GM23338 (cell line): ENCODE measurements around the gene STRA6. TPM values are rescaled to one million over a fixed set of nuclear protein-coding genes. Genes with fewer than 3 reads are reported as not detected.

Source experiments
- ATAC-seq: fragments of 200-7000 bp; cut with Tn5 transposase; 3 replicates; pipeline ENCODE4 v1.9.1; 2020
- DNase-seq: peaks from one replicate; pipeline ENCODE4 v3.0.0-alpha.2; 2015; ENCODE audit warnings: low spot score
- H2AFZ ChIP-seq: fragments of 200-600 bp; sonication (generic); 2 replicates; pipeline ENCODE4 v1.8.0; 2016; ENCODE audit warnings: antibody characterized with exemption, mild to moderate bottlenecking, moderate library complexity
- H3F3A ChIP-seq: fragments of 200-600 bp; sonication (generic); replicated peaks from 2 replicates; pipeline ENCODE4 v1.8.0; 2017; ENCODE audit warnings: antibody characterized with exemption, mixed run types, low read depth
- H3K27ac ChIP-seq: fragments of 200-600 bp; sonication (generic); 2 replicates; pipeline ENCODE4 v1.6.1; 2016; ENCODE audit warnings: low read depth
- H3K27me3 ChIP-seq: fragments of 200-600 bp; sonication (generic); 2 replicates; pipeline ENCODE4 v1.8.0; 2016; ENCODE audit warnings: mild to moderate bottlenecking, mixed run types, moderate library complexity; ENCODE audit not compliant: insufficient read depth
- H3K36me3 ChIP-seq: fragments of 200-600 bp; sonication (generic); 2 replicates; pipeline ENCODE4 v1.8.0; 2016; ENCODE audit warnings: mild to moderate bottlenecking; ENCODE audit not compliant: insufficient read depth
- H3K4me1 ChIP-seq: fragments of 200-600 bp; sonication (generic); 2 replicates; pipeline ENCODE4 v1.8.0; 2016; ENCODE audit warnings: mild to moderate bottlenecking, moderate library complexity; ENCODE audit not compliant: insufficient read depth
- H3K4me2 ChIP-seq: fragments of 200-600 bp; sonication (generic); 2 replicates; pipeline ENCODE4 v1.7.1; 2017; ENCODE audit warnings: mixed run types
- H3K4me3 ChIP-seq: fragments of 200-600 bp; sonication (generic); 2 replicates; pipeline ENCODE4 v1.6.1; 2016; ENCODE audit warnings: mixed run types
- H3K79me2 ChIP-seq: fragments of 200-600 bp; sonication (generic); replicated peaks from 2 replicates; pipeline ENCODE4 v1.8.0; 2017; ENCODE audit warnings: mild to moderate bottlenecking; ENCODE audit not compliant: insufficient read depth
- H3K9me2 ChIP-seq: fragments of 200-600 bp; sonication (generic); 2 replicates; pipeline ENCODE4 v1.8.0; 2017; ENCODE audit not compliant: insufficient read depth
- H4K20me1 ChIP-seq: fragments of 200-600 bp; sonication (generic); replicated peaks from 2 replicates; pipeline ENCODE4 v1.8.0; 2017; ENCODE audit warnings: mild to moderate bottlenecking; ENCODE audit not compliant: insufficient read depth
- H3K27ac Mint-ChIP-seq: 2 replicates; pipeline ENCODE4 v1.8.0; 2020; ENCODE audit warnings: inconsistent platforms, mild to moderate bottlenecking, moderate library complexity, mixed read lengths
- H3K27me3 Mint-ChIP-seq: 3 replicates; pipeline ENCODE4 v1.8.0; 2022; ENCODE audit warnings: low read depth, mild to moderate bottlenecking, moderate library complexity, mixed read lengths, inconsistent platforms; ENCODE audit not compliant: insufficient read depth, poor library complexity
- H3K36me3 Mint-ChIP-seq: 3 replicates; pipeline ENCODE4 v1.8.0; 2021; ENCODE audit warnings: low read depth, mild to moderate bottlenecking, inconsistent platforms, moderate library complexity, mixed read lengths
- H3K4me1 Mint-ChIP-seq: 3 replicates; pipeline ENCODE4 v1.8.0; 2020; ENCODE audit warnings: mild to moderate bottlenecking, inconsistent platforms, mixed read lengths
- H3K4me3 Mint-ChIP-seq: 3 replicates; pipeline ENCODE4 v1.8.0; 2021; ENCODE audit warnings: moderate library complexity, mild to moderate bottlenecking, inconsistent platforms, mixed read lengths
- H3K9me3 Mint-ChIP-seq: 3 replicates; pipeline ENCODE4 v1.8.0; 2020; ENCODE audit warnings: moderate library complexity, mild to moderate bottlenecking, inconsistent platforms, mixed read lengths
- CREB1 ChIP-seq: fragments of 250-450 bp; sonication (Bioruptor Pico); IDR thresholded peaks from 2 replicates; pipeline ENCODE4 v1.5.0; 2020; ENCODE audit warnings: low read depth, mild to moderate bottlenecking, moderate library complexity
- EZH2 ChIP-seq: fragments of 200-600 bp; sonication (generic); IDR thresholded peaks from one replicate; pipeline ENCODE4 v1.8.0; 2017; ENCODE audit warnings: antibody characterized with exemption, mild to moderate bottlenecking, low read depth; ENCODE audit not compliant: unreplicated experiment
- EZH2phosphoT487 ChIP-seq: fragments of 200-600 bp; sonication (generic); IDR thresholded peaks from one replicate; pipeline ENCODE4 v1.8.1; 2018; ENCODE audit warnings: antibody characterized with exemption; ENCODE audit not compliant: unreplicated experiment
- JUNB ChIP-seq: IDR thresholded peaks from one replicate; pipeline ENCODE4 v1.6.1; 2016; ENCODE audit warnings: antibody characterized with exemption; ENCODE audit not compliant: unreplicated experiment
- NANOG ChIP-seq: IDR thresholded peaks from 2 replicates; pipeline ENCODE4 v1.6.1; 2016; ENCODE audit warnings: antibody characterized with exemption, borderline replicate concordance
- POLR2AphosphoS5 ChIP-seq: IDR thresholded peaks from 2 replicates; pipeline ENCODE4 v1.6.1; 2016; ENCODE audit warnings: antibody characterized with exemption, low read depth
- STAT1 ChIP-seq: IDR thresholded peaks from one replicate; pipeline ENCODE4 v1.6.1; 2016; ENCODE audit warnings: antibody characterized with exemption; ENCODE audit not compliant: unreplicated experiment
- ZNF114 ChIP-seq: fragments of 250-450 bp; sonication (Bioruptor Pico); IDR thresholded peaks from 2 replicates; pipeline ENCODE4 v1.5.0; 2020; ENCODE audit warnings: mild to moderate bottlenecking, moderate library complexity
- ZNF331 ChIP-seq: fragments of 250-450 bp; sonication (Bioruptor Pico); IDR thresholded peaks from 2 replicates; pipeline ENCODE4 v1.5.0; 2020; ENCODE audit warnings: low read depth, mild to moderate bottlenecking, moderate library complexity
- polyA plus RNA-seq: library from polyadenylated mRNA; unstranded; fragments of >200 nt; fragmentation: Nextera tagmentation; extraction: Ambion mirVana; gene quantifications from 2 replicates; pipeline ENCODE4 v1.2.1, GENCODE V29; 2016
- total RNA-seq: library from RNA; depleted of rRNA; stranded (reverse); fragments of >200 nt; shearing (Covaris generic); gene quantifications from 2 replicates; pipeline ENCODE4 v1.2.3, GENCODE V29; 2014
- TF ChIP-seq, protein P1 (sequence below): IDR thresholded peaks from one replicate; pipeline ENCODE4 v1.6.1; 2018; ENCODE audit warnings: antibody characterized with exemption; ENCODE audit not compliant: unreplicated experiment
- TF ChIP-seq, protein P2 (sequence below): IDR thresholded peaks from 2 replicates; pipeline ENCODE4 v1.6.1; 2016; ENCODE audit warnings: antibody characterized with exemption
- TF ChIP-seq, protein P3 (sequence below): fragments of 250-450 bp; sonication (Bioruptor Pico); IDR thresholded peaks from 2 replicates; pipeline ENCODE4 v1.5.0; 2020; ENCODE audit warnings: mild to moderate bottlenecking, moderate library complexity
- TF ChIP-seq, protein P4 (sequence below), 2 experiments: fragments of 200-600 bp in 1 of 2; sonication (generic) in 1 of 2; conservative IDR thresholded peaks; 2 replicates each; pipeline versions ENCODE4 v1.5.1 to v1.6.1; 2016 to 2017; ENCODE audit warnings: antibody characterized with exemption in 2 of 2, low read depth in 2 of 2, mild to moderate bottlenecking in 2 of 2, moderate library complexity in 1 of 2

Gene STRA6
- total and polyA plus RNA-seq, 2 experiments from 2014 or later = 8.2 to 9.9 TPM

DNA sequence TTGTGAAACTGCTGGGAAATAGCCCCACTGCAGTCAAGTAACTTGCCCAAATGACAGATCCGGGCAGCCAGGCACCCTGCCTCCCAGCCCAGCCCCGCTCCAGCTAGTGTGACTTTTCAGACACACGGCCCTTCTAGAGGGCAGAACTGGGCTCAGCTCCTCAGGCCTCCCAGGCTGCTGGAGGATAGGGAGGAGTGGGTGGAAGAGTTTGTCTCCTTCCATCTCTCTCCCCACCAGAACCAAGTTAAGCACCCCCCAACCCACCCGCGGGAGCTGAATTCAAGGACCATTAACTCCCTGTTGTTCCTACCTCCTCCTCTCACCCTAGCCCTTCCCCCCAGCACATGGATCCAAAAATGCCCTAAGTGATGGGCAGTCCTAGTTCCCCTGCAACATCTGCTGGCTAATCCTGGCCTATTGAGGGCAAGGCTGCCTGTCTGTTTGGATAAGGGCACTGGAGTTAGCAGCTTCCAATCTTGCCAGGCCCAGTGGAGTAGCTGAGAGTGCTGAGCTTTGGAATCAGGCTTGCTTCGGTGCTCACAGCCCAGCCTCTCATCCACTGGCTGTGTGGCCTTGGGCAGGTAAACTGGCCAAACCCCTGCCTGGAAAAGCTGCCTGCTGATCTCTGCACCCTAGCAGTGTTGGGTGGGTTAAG is 36.6 kb upstream of the STRA6 start:
- no peaks in the 10 kb centered on the region for H3F3A ChIP-seq
- no peaks in the 10 kb centered on the region for H3K36me3 ChIP-seq
- H3K27me3 Mint-ChIP-seq = peaks cover 21% of the 10 kb centered on the region
- H3K27ac Mint-ChIP-seq = no peak overlapping the region
- ATAC-seq (peak; percentile 30), DNase-seq (no peak)
- no peaks in the 10 kb centered on the region for H3K27me3 ChIP-seq
- TF ChIP-seq JUNB (no peak), NANOG (no peak), EZH2 (no peak), EZH2phosphoT487 (no peak), CREB1 (CRISPR knock-in tag) (no peak), STAT1 (no peak), POLR2AphosphoS5 (no peak), ZNF331 (CRISPR knock-in tag) (no peak), ZNF114 (no peak)
- TF ChIP-seq, protein P1, sequence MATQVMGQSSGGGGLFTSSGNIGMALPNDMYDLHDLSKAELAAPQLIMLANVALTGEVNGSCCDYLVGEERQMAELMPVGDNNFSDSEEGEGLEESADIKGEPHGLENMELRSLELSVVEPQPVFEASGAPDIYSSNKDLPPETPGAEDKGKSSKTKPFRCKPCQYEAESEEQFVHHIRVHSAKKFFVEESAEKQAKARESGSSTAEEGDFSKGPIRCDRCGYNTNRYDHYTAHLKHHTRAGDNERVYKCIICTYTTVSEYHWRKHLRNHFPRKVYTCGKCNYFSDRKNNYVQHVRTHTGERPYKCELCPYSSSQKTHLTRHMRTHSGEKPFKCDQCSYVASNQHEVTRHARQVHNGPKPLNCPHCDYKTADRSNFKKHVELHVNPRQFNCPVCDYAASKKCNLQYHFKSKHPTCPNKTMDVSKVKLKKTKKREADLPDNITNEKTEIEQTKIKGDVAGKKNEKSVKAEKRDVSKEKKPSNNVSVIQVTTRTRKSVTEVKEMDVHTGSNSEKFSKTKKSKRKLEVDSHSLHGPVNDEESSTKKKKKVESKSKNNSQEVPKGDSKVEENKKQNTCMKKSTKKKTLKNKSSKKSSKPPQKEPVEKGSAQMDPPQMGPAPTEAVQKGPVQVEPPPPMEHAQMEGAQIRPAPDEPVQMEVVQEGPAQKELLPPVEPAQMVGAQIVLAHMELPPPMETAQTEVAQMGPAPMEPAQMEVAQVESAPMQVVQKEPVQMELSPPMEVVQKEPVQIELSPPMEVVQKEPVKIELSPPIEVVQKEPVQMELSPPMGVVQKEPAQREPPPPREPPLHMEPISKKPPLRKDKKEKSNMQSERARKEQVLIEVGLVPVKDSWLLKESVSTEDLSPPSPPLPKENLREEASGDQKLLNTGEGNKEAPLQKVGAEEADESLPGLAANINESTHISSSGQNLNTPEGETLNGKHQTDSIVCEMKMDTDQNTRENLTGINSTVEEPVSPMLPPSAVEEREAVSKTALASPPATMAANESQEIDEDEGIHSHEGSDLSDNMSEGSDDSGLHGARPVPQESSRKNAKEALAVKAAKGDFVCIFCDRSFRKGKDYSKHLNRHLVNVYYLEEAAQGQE = no peak
- TF ChIP-seq, protein P2, sequence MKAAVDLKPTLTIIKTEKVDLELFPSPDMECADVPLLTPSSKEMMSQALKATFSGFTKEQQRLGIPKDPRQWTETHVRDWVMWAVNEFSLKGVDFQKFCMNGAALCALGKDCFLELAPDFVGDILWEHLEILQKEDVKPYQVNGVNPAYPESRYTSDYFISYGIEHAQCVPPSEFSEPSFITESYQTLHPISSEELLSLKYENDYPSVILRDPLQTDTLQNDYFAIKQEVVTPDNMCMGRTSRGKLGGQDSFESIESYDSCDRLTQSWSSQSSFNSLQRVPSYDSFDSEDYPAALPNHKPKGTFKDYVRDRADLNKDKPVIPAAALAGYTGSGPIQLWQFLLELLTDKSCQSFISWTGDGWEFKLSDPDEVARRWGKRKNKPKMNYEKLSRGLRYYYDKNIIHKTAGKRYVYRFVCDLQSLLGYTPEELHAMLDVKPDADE = no peak
- TF ChIP-seq, protein P3, sequence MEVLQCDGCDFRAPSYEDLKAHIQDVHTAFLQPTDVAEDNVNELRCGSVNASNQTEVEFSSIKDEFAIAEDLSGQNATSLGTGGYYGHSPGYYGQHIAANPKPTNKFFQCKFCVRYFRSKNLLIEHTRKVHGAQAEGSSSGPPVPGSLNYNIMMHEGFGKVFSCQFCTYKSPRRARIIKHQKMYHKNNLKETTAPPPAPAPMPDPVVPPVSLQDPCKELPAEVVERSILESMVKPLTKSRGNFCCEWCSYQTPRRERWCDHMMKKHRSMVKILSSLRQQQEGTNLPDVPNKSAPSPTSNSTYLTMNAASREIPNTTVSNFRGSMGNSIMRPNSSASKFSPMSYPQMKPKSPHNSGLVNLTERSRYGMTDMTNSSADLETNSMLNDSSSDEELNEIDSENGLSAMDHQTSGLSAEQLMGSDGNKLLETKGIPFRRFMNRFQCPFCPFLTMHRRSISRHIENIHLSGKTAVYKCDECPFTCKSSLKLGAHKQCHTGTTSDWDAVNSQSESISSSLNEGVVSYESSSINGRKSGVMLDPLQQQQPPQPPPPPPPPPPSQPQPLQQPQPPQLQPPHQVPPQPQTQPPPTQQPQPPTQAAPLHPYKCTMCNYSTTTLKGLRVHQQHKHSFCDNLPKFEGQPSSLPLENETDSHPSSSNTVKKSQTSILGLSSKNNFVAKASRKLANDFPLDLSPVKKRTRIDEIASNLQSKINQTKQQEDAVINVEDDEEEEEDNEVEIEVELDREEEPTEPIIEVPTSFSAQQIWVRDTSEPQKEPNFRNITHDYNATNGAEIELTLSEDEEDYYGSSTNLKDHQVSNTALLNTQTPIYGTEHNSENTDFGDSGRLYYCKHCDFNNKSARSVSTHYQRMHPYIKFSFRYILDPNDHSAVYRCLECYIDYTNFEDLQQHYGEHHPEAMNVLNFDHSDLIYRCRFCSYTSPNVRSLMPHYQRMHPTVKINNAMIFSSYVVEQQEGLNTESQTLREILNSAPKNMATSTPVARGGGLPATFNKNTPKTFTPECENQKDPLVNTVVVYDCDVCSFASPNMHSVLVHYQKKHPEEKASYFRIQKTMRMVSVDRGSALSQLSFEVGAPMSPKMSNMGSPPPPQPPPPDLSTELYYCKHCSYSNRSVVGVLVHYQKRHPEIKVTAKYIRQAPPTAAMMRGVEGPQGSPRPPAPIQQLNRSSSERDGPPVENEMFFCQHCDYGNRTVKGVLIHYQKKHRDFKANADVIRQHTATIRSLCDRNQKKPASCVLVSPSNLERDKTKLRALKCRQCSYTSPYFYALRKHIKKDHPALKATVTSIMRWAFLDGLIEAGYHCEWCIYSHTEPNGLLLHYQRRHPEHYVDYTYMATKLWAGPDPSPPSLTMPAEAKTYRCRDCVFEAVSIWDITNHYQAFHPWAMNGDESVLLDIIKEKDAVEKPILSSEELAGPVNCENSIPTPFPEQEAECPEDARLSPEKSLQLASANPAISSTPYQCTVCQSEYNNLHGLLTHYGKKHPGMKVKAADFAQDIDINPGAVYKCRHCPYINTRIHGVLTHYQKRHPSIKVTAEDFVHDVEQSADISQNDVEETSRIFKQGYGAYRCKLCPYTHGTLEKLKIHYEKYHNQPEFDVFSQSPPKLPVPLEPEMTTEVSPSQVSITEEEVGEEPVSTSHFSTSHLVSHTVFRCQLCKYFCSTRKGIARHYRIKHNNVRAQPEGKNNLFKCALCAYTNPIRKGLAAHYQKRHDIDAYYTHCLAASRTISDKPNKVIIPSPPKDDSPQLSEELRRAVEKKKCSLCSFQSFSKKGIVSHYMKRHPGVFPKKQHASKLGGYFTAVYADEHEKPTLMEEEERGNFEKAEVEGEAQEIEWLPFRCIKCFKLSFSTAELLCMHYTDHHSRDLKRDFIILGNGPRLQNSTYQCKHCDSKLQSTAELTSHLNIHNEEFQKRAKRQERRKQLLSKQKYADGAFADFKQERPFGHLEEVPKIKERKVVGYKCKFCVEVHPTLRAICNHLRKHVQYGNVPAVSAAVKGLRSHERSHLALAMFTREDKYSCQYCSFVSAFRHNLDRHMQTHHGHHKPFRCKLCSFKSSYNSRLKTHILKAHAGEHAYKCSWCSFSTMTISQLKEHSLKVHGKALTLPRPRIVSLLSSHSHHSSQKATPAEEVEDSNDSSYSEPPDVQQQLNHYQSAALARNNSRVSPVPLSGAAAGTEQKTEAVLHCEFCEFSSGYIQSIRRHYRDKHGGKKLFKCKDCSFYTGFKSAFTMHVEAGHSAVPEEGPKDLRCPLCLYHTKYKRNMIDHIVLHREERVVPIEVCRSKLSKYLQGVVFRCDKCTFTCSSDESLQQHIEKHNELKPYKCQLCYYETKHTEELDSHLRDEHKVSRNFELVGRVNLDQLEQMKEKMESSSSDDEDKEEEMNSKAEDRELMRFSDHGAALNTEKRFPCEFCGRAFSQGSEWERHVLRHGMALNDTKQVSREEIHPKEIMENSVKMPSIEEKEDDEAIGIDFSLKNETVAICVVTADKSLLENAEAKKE (CRISPR knock-in tag) = no peak
- TF ChIP-seq, protein P4, sequence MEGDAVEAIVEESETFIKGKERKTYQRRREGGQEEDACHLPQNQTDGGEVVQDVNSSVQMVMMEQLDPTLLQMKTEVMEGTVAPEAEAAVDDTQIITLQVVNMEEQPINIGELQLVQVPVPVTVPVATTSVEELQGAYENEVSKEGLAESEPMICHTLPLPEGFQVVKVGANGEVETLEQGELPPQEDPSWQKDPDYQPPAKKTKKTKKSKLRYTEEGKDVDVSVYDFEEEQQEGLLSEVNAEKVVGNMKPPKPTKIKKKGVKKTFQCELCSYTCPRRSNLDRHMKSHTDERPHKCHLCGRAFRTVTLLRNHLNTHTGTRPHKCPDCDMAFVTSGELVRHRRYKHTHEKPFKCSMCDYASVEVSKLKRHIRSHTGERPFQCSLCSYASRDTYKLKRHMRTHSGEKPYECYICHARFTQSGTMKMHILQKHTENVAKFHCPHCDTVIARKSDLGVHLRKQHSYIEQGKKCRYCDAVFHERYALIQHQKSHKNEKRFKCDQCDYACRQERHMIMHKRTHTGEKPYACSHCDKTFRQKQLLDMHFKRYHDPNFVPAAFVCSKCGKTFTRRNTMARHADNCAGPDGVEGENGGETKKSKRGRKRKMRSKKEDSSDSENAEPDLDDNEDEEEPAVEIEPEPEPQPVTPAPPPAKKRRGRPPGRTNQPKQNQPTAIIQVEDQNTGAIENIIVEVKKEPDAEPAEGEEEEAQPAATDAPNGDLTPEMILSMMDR (conservative IDR thresholded peaks at IDR 0.05; ENCODE audit: low read depth in 2 of 2) = no peak
- H3K79me2 ChIP-seq = no peaks in the 10 kb centered on the region
- no peak overlapping the region for H3K27ac ChIP-seq
- H3K4me3 ChIP-seq = no peak overlapping the region
- no peaks in the 10 kb centered on the region for H3K4me1 ChIP-seq
- H3K36me3 Mint-ChIP-seq = no peaks in the 10 kb centered on the region
- H2AFZ ChIP-seq = peak overlapping the region; percentile 63
- no peak overlapping the region for H3K4me2 ChIP-seq
- no peaks in the 10 kb centered on the region for H3K9me2 ChIP-seq
- H3K9me3 Mint-ChIP-seq = no peaks in the 10 kb centered on the region; the same call in 2 of the 3 replicates
- peaks cover 37% of the 10 kb centered on the region for H3K4me1 Mint-ChIP-seq
- H3K4me3 Mint-ChIP-seq = no peak overlapping the region
- H4K20me1 ChIP-seq = no peaks in the 10 kb centered on the region
